ENCODE results near the gene GXYLT1. TPM values are rescaled to one million over a fixed set of nuclear protein-coding genes. Genes with fewer than 3 reads are reported as not detected.

Gene GXYLT1
- total RNA-seq, 4 donors from 2014 or later: 16.5 to 26.6 (median 20.6) TPM

DNA sequence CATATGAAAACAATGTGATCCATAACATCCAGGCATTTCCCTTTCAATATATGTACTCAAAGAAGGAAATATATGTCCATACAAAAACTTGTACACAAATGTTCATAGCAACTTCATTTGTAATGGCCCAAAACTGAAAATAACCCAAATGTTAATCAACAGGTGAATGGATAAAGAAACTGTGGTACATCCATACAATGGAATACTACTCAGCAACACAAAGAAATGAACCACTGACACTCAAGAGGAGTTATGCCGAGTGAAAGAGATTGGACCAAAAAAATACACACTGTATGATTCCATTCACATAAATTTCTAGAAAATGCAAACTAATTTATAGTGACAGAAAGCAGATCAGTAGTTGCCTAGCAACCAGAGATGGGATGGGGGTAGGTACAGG, 30.3 kb upstream of the GXYLT1 start:
- Histone ChIP-seq H3K4me3 (replicated peaks in 1 of 3) (no peak overlapping the region), H3K9me3 (no peaks in the 10 kb centered on the region), H3K4me1 (peaks cover 2 to 7% of the 10 kb centered on the region in 2 donors), H3K36me3 (no peaks in the 10 kb centered on the region), H3K27me3 (no peaks in the 10 kb centered on the region), H3K27ac (no peak overlapping the region)
- intact Hi-C loops (cut with DNase I): no loop called here
- TF ChIP-seq POLR2A (IDR thresholded peaks at IDR 0.05): no peak
- TF ChIP-seq, protein P1, sequence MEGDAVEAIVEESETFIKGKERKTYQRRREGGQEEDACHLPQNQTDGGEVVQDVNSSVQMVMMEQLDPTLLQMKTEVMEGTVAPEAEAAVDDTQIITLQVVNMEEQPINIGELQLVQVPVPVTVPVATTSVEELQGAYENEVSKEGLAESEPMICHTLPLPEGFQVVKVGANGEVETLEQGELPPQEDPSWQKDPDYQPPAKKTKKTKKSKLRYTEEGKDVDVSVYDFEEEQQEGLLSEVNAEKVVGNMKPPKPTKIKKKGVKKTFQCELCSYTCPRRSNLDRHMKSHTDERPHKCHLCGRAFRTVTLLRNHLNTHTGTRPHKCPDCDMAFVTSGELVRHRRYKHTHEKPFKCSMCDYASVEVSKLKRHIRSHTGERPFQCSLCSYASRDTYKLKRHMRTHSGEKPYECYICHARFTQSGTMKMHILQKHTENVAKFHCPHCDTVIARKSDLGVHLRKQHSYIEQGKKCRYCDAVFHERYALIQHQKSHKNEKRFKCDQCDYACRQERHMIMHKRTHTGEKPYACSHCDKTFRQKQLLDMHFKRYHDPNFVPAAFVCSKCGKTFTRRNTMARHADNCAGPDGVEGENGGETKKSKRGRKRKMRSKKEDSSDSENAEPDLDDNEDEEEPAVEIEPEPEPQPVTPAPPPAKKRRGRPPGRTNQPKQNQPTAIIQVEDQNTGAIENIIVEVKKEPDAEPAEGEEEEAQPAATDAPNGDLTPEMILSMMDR (IDR thresholded peaks at IDR 0.05): no peak
- no peak for DNase-seq
- WGBS, 2 donors: 98% methylated on average over 1 of the region's 1 CpG

DNA sequence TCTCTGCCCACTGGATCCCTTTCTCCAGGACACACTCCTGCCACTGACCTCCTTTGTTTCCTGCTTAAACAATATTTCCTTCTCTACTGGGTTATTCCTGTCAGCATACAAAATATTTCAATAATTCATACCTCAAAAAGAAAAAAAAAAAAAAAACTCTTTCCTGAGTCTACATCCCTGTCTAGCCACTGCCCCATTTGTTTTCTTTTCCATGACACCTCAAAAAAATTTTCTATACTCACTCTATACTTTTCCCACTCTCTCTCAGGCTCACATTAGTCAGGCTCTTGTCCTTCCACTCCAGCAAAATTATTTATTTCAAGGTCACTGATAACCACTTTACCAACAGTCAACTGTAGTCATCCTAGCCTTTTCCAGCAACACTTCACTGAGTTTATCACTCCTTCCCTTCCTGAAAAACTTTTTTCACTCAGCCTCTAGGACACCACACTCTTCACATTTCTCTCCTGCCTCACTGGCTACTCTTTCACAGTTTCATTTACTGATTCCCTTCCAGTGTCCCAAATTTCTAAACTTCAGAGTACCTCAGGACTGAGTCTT, 29.4 kb upstream of the GXYLT1 start:
- no peaks in the 10 kb centered on the region for H3K36me3 ChIP-seq
- no peak for TF ChIP-seq POLR2A (IDR thresholded peaks at IDR 0.05)
- TF ChIP-seq, protein P1 (IDR thresholded peaks at IDR 0.05): no peak
- H3K4me1 ChIP-seq: peaks cover 0 to 7% of the 10 kb centered on the region in 2 donors
- H3K27ac ChIP-seq: no peak overlapping the region
- H3K9me3 ChIP-seq: no peaks in the 10 kb centered on the region
- intact Hi-C loops (cut with DNase I): no loop called here
- H3K27me3 ChIP-seq: no peaks in the 10 kb centered on the region
- no peak for DNase-seq
- H3K4me3 ChIP-seq (replicated peaks in 1 of 3): no peak overlapping the region

DNA sequence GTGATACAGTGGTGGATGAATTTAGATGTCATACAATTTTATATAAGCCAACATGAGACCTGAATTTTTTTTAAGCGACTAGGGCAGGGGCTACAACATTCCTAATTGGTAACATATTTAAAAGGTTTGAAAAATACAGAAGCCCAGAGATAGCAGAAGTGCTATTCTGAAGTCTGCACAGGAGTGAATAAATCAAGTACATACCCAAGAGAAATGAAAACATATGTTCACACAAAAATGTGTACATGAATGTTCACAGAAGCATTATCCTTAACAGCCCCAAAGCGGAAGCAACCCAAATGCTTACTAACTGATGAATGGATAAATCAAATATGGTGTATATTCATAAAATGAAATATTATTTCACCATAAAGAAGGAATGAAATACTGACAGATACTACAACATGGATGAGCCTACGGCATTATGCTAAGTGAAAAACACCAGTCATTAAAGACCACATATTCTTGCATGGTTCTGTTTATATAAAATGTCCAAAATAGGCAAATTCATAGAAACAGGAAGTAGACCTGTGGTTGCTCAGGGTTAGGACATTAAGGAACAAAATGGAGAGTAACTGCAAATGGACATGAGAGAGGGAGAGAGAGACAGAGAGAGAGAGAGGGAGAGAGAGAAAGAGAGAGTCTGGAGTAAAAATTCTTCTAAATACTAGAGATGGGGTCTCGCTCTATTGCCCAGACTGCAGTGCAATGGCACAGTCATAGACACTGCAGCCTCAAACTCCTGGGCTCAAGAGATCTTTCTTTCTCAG, 28.0 kb upstream of the GXYLT1 start:
- H3K27me3 ChIP-seq: no peaks in the 10 kb centered on the region
- WGBS, 2 donors: 92 to 98% methylated on average over 4 of the region's 4 CpGs
- no peak overlapping the region for H3K4me3 ChIP-seq (replicated peaks in 1 of 3)
- no peak for DNase-seq
- peaks cover 0 to 7% of the 10 kb centered on the region in 2 donors for H3K4me1 ChIP-seq
- no peaks in the 10 kb centered on the region for H3K36me3 ChIP-seq
- H3K27ac ChIP-seq: no peak overlapping the region
- TF ChIP-seq, protein P1 (IDR thresholded peaks at IDR 0.05): no peak
- no peak for TF ChIP-seq POLR2A (IDR thresholded peaks at IDR 0.05)
- no peaks in the 10 kb centered on the region for H3K9me3 ChIP-seq
- intact Hi-C loops (cut with DNase I): no loop called here

DNA sequence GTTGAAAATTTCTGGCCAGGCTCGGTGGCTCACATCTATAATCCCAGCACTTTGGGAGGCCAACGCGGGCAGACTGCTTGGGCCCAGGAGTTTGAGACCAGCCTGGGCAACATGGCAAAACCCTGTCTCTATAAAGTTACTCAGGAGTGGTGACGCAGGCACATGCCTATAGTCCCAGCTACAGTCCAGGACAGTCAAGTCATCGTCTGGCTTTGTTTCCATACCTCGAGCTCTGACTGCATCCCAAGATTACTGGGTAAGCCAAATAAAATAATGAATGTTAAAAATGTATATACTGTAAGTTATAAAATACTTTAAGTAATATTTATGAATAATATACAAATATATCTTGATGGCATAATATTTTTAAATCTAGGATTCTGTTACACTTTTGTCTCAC, 23.0 kb upstream of the GXYLT1 start:
- Histone ChIP-seq H3K9me3 (no peaks in the 10 kb centered on the region), H3K4me1 (peaks cover 0 to 5% of the 10 kb centered on the region in 2 donors), H3K4me3 (replicated peaks in 1 of 3) (no peak overlapping the region), H3K27me3 (no peaks in the 10 kb centered on the region), H3K27ac (no peak overlapping the region), H3K36me3 (no peaks in the 10 kb centered on the region)
- no peak for TF ChIP-seq POLR2A (IDR thresholded peaks at IDR 0.05)
- TF ChIP-seq, protein P1 (IDR thresholded peaks at IDR 0.05): no peak
- WGBS, 2 donors: 92 to 97% methylated on average over 6 of the region's 6 CpGs
- DNase-seq: no peak
- intact Hi-C loops (cut with DNase I): no loop called here

DNA sequence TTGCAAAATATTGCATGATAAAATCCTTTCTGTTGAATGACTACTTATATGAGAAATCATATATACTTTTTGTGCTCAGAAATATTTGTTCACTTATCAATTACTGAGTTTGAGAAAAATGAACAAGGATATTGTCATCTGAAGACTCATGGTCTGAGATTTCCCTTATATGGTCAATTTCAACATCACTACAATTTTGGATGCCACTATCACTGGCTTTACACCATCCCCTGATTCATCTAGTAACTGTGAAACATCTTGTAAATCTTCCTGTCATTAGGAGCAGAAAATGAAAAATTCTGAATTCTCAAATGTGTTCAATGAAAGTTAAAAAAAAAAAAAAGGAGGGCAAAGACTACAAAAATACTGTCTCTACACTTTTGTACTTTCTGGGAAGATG, 21.8 kb upstream of the GXYLT1 start:
- Histone ChIP-seq H3K27ac (no peak overlapping the region), H3K4me1 (peaks cover 0 to 6% of the 10 kb centered on the region in 2 donors), H3K27me3 (no peaks in the 10 kb centered on the region), H3K4me3 (replicated peaks in 1 of 3) (no peak overlapping the region), H3K9me3 (no peaks in the 10 kb centered on the region), H3K36me3 (no peaks in the 10 kb centered on the region)
- intact Hi-C loops (cut with DNase I): no loop called here
- DNase-seq: no peak
- TF ChIP-seq, protein P1 (IDR thresholded peaks at IDR 0.05): no peak
- no peak for TF ChIP-seq POLR2A (IDR thresholded peaks at IDR 0.05)
